HG03469 (cell line): ENCODE data around the gene TBC1D19.
"Not testable (repeated sequence)": the region's sequence is repeated elsewhere in the genome, so short reads cannot be mapped to it uniquely, and the experiment has no call there.

Source experiments
- ATAC-seq: cut with Tn5 transposase; IDR thresholded peaks from one replicate; pipeline ENCODE4 v1.9.1; 2021; ENCODE audit warnings: mild to moderate bottlenecking, moderate library complexity, moderate number of reproducible peaks; ENCODE audit not compliant: unreplicated experiment

Gene TBC1D19

GRCh38 chr4:26596843-26597242 lies 13.0 kb downstream of the TBC1D19 start:
- ATAC-seq: no peak

- no peak for ATAC-seq
These were observed 17.3 kb downstream of the TBC1D19 start for GRCh38 chr4:26601204-26601603.

GRCh38 chr4:26607776-26608175 lies 23.9 kb downstream of the TBC1D19 start:
- ATAC-seq: no peak

DNA sequence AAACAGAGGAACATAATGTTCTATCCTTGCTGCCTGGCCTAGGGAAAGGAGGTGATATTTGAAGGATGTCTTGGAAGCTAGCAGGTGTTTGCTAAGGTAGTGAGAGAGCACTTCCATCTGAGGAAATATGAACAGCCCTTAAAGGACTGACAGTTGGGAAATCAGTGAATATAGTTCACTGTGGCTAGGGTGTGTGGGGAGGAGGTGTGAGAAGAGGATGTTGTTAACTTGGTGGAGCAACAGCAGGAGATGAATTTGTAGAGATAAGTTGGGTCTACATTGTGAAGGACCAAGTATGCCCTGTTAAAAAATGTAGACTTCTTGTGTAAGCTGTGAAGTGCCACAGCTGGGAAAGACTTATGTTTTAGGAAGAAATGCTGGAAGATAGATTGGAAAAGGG lies 25.5 kb downstream of the TBC1D19 start:
- no peak for ATAC-seq

GRCh38 chr4:26609868-26610267 lies 26.0 kb downstream of the TBC1D19 start:
- no peak for ATAC-seq

DNA sequence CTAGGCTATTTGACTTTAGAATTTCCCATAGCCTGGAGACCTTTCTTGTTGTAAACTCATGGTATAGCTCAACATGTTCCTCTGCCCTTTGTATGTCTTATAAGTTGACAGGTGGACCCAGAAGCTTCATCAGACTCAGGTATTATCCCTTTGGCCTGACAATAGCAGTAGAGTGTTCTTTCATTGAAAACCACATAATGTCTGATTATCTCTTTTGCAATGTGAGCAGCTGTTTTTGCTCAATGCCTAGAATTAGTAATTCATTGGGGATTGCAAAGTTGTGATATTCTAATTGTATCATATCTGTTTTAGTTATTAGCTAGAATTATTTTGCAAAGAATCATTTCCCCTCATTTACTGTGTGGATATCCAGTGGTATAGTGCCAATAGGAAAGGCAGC lies 27.5 kb downstream of the TBC1D19 start:
- no peak for ATAC-seq

DNA sequence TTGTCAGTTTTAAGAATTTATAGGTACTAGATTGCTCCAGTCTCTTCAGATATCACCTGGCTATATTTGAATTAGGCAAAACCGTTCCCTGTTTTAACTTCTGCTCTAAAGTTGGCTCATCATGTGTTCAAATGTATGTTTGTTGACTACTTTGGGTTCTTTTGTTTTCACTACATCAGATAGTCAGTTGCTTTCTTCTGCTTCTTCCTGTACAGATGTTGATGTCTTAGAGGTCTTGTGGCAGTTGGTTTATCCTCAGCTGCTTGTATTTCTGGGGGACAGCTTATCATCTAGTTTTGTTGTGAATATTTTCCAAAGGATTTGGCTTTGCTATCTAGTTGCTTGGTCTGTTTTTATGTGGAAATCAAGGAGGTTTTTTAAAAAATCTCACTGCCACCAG lies 28.0 kb downstream of the TBC1D19 start:
- ATAC-seq: no peak

GRCh38 chr4:26613237-26613636 lies 29.4 kb downstream of the TBC1D19 start:
- no peak for ATAC-seq

- no peak for ATAC-seq
These were observed 29.9 kb downstream of the TBC1D19 start for GRCh38 chr4:26613735-26614134.

DNA sequence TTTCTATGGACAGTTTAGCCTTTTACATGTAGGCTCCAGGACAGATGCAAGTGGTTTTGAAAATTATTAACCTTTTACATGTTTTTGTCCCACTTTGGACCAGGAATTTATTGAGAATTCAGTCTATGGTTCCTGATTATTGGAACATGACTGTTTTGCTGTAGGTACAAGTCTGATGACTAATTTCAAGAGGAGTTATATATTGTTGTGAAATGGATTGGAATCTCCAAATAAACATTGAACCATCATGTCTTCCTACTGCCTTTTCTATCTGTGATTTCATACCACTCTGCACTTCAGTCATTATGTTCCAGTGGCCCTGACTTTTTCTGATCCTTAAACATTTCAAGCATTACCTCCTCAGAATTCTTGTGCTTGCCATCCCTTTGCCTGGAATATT lies 35.9 kb downstream of the TBC1D19 start:
- no peak for ATAC-seq

GRCh38 chr4:26621366-26621765 lies 37.5 kb downstream of the TBC1D19 start:
- no peak for ATAC-seq

DNA sequence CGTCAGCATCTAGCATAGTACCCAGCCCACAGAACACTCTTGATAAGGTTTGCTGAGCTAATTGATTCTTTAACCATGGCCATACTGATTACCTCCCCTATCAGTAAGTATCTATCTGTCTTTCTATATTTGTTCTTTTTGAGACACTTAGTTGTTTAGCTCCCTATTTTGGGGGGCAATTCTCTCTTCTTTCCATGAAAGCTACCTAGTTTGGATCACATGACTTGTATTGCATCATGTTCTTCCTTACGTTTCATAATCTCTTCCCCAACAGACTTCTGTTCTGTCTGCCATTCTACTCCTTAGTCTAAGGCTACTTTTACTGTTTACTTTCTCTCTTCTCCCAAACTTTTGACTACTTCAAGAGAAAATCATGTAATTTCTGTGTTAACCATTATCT lies 39.0 kb downstream of the TBC1D19 start:
- ATAC-seq: no peak

DNA sequence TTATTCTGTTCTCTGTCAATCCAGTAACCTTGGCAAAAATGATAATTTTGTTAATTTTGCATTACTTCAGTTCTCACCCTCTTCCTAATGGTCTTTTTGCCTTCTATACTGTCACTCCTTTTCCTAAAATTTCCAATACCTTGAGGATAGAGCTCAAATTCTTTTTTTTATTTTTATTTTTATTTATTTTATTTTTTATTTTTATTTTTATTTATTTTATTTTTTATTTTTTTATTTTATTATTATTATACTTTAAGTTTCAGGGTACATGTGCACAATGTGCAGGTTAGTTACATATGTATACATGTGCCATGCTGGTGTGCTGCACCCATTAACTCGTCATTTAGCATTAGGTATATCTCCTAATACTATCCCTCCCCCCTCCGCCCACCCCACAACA lies 42.8 kb downstream of the TBC1D19 start:
- not testable (repeated sequence) for ATAC-seq

DNA sequence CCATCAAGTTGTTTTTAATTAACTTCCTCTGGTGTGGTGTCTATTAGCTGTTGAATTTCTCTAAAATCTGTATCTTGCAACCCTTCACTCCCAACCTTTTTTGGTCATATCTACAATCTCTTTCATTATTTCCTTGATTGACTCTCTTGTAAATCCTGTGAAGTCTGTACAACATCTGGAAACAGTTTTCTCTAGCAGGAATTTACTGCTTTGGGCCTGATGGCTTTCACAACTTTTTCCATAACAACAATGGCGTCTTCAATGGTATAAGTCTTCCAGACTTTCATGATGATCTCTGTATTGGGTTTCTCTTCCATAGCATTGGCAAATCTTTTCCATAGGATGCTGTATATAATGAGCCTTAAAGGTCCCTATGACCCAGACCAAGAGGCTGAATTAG lies 49.0 kb downstream of the TBC1D19 start:
- no peak for ATAC-seq

DNA sequence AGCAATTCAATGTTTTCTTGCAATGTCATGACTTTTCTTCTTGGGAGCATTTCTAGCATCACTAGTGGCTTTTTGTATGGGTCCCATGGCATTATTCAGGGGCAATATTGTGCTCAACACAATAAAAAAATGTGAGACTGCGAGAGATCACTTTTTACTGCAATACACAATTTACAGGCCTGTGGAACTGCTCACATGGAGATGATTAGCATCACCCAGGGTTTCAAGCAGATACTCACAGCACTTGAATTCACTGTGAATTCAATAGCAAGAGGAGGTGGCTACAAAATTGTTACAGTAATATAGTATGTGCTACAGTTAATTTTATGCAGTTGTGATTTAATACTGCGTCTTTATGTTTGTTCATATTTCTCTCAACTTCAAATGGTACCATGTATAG lies 50.4 kb downstream of the TBC1D19 start:
- no peak for ATAC-seq

GRCh38 chr4:26636458-26636857 lies 52.6 kb downstream of the TBC1D19 start:
- no peak for ATAC-seq

- not testable (repeated sequence) for ATAC-seq
These were observed 56.8 kb downstream of the TBC1D19 start for GRCh38 chr4:26640639-26641038.

GRCh38 chr4:26647523-26648224 lies 63.8 kb downstream of the TBC1D19 start:
- ATAC-seq: no peak

GRCh38 chr4:26648260-26648659 lies 64.4 kb downstream of the TBC1D19 start:
- ATAC-seq: no peak

DNA sequence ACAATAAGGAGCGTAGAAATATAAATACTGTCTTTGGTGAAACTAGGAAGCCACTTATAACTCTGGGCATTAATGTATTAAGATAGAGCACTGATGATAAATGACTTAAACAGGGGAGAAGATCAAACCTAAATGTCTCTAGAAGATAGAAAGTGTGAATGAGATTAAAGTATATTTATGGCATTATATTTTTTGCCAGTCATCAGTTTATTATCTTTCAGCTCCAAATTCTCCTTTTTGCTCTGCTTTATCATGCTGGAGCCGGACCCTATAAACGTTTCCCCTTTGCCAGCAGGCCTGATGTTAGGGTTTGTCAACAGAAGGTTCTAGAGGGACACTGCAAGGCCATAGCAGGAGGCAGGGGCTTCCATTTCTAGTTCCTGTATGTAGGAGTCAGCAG lies 76.4 kb downstream of the TBC1D19 start:
- no peak for ATAC-seq

- no peak for ATAC-seq
These were observed 80.0 kb downstream of the TBC1D19 start for GRCh38 chr4:26663888-26664287.

DNA sequence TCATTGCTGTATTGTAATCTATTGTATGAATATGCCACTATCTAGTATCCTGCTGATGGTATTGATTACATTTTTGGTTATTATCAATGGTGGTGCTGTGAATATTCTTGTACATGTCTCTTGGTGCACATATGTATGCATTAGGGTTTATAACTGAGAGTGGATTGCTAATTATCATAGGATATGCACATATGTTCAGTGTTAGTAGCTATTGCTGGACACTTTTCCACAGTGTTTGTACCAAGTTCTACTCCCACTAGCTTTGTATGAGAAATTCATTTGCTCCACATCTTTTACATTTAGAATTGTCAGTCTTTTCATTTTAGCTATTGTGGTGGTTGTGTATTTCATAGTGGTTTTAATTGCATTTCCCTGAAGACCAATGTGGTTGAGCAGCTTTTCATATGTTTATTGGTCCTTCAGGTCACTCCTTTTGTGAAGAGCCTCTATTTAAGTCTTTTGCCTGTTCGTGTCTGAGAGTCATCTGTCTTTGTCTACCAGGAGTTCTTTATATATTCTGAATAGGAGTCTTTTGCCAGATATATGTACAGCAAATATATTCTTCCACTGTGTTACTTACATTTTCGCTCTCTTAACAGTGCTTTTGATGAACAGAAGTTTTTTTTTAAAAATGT lies 87.1 kb downstream of the TBC1D19 start:
- no peak for ATAC-seq
